Measurements from ENCODE around the gene CAMK2D.

DNA sequence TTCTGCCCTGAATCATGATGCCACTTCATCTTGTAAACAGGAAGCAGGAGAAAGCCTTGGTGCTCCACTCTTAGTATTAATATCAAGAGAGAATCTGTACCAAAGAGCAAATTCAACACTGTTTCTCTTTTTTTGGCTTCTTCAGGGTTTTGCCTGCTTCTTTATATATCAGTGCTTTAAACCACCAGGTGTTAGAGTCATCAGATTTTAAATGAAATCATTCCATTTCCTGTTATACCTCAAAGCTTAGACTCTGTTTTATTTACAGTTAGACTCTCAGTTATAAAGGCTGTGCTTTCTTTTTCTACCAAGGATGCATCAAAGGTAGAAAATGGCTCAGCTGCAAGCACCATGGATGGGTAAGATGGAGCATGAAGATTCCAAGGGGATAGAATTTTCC lies 350.9 kb downstream of the CAMK2D start:
- TF ChIP-seq POLR2A (IDR thresholded peaks at IDR 0.05; ENCODE audit: low read depth, low read length) (no peak), SPI1 (IDR thresholded peaks at IDR 0.05; ENCODE audit: low read depth, low read length) (no peak)
